ENCODE measurements around the gene NCAPD3. TPM values are rescaled to one million over a fixed set of nuclear protein-coding genes. Genes with fewer than 3 reads are reported as not detected.

The NCAPD3 gene
- total RNA-seq, 3 donors from 2014 or later (not counting 1 experiment from before 2014, with no cell fraction given): 27.6 to 33.6 (median 31.2) TPM

GRCh38 chr11:134124660-134125451 lies 98.9 kb downstream of the NCAPD3 start:
- Mint-ChIP-seq H3K36me3 (no peaks in the 10 kb centered on the region), H3K4me3 (no peak overlapping the region)
- H3K4me3 ChIP-seq (ENCODE audit: low read length): no peak overlapping the region

GRCh38 chr11:134120921-134121526 lies 102.7 kb downstream of the NCAPD3 start:
- H3K27ac Mint-ChIP-seq: no peak overlapping the region
- no peak overlapping the region for H3K27ac ChIP-seq (ENCODE audit: low read length)

More at GRCh38 chr11:134124660-134125451, 98.9 kb downstream of the NCAPD3 start:
- Histone ChIP-seq H3K27me3 (ENCODE audit: control insufficient read depth, insufficient read depth, low read length) (peaks cover 12% of the 10 kb centered on the region), H3K27ac (ENCODE audit: low read length) (no peak overlapping the region), H3K4me1 (ENCODE audit: control insufficient read depth, insufficient read depth, low read length) (no peaks in the 10 kb centered on the region), H3K36me3 (ENCODE audit: control insufficient read depth, insufficient read depth, low read length) (no peaks in the 10 kb centered on the region), H3K9me3 (ENCODE audit: control insufficient read depth, insufficient read depth, low read length) (no peaks in the 10 kb centered on the region)
- Mint-ChIP-seq H3K27me3 (ENCODE audit: low read depth in 2 of 2) (peaks cover 40 to 51% of the 10 kb centered on the region in 2 donors), H3K27ac (no peak overlapping the region), H3K9me3 (no peaks in the 10 kb centered on the region), H3K4me1 (peaks cover 6 to 9% of the 10 kb centered on the region in 2 donors)
- peak in 1 of 2 donors; percentile 12 for DNase-seq
- WGBS (ENCODE audit: insufficient coverage): 8% methylated on average over 48 of the region's 54 CpGs
- ATAC-seq: peak in 1 of 3 donors; percentile 67
- intact Hi-C loops (cut with micrococcal nuclease): no loop called here
- TF ChIP-seq CTCF (IDR thresholded peaks at IDR 0.05): no peak

GRCh38 chr11:134120143-134120850 lies 103.5 kb downstream of the NCAPD3 start:
- no peak for TF ChIP-seq CTCF (IDR thresholded peaks at IDR 0.05)
- H3K9me3 ChIP-seq (ENCODE audit: control insufficient read depth, insufficient read depth, low read length): no peaks in the 10 kb centered on the region
- no peaks in the 10 kb centered on the region for H3K36me3 Mint-ChIP-seq
- H3K4me1 ChIP-seq (ENCODE audit: control insufficient read depth, insufficient read depth, low read length): no peaks in the 10 kb centered on the region
- H3K9me3 Mint-ChIP-seq: no peaks in the 10 kb centered on the region
- intact Hi-C loops (cut with micrococcal nuclease): no loop called here
- H3K27me3 Mint-ChIP-seq (ENCODE audit: low read depth in 2 of 2): peaks cover 20 to 35% of the 10 kb centered on the region in 2 donors
- peaks cover 5% of the 10 kb centered on the region in 2 donors for H3K4me1 Mint-ChIP-seq
- no peak overlapping the region for H3K4me3 Mint-ChIP-seq
- no peak for ATAC-seq
- H3K27ac ChIP-seq (ENCODE audit: low read length): no peak overlapping the region
- H3K27ac Mint-ChIP-seq: no peak overlapping the region
- no peak overlapping the region for H3K4me3 ChIP-seq (ENCODE audit: low read length)
- 88% methylated on average over 13 of the region's 13 CpGs for WGBS (ENCODE audit: insufficient coverage)
- no peaks in the 10 kb centered on the region for H3K36me3 ChIP-seq (ENCODE audit: control insufficient read depth, insufficient read depth, low read length)
- peaks cover 9% of the 10 kb centered on the region for H3K27me3 ChIP-seq (ENCODE audit: control insufficient read depth, insufficient read depth, low read length)
- no peak for DNase-seq

More at GRCh38 chr11:134120921-134121526, 102.7 kb downstream of the NCAPD3 start:
- Mint-ChIP-seq H3K4me3 (no peak overlapping the region), H3K36me3 (no peaks in the 10 kb centered on the region), H3K27me3 (ENCODE audit: low read depth in 2 of 2) (peaks cover 28 to 39% of the 10 kb centered on the region in 2 donors), H3K9me3 (no peaks in the 10 kb centered on the region), H3K4me1 (peaks cover 6 to 9% of the 10 kb centered on the region in 2 donors)
- DNase-seq: no peak
- Histone ChIP-seq H3K4me3 (ENCODE audit: low read length) (no peak overlapping the region), H3K9me3 (ENCODE audit: control insufficient read depth, insufficient read depth, low read length) (no peaks in the 10 kb centered on the region), H3K27me3 (ENCODE audit: control insufficient read depth, insufficient read depth, low read length) (peaks cover 12% of the 10 kb centered on the region), H3K36me3 (ENCODE audit: control insufficient read depth, insufficient read depth, low read length) (no peaks in the 10 kb centered on the region), H3K4me1 (ENCODE audit: control insufficient read depth, insufficient read depth, low read length) (no peaks in the 10 kb centered on the region)
- WGBS (ENCODE audit: insufficient coverage): 56% methylated on average over 9 of the region's 9 CpGs
- no peak for ATAC-seq
- no peak for TF ChIP-seq CTCF (IDR thresholded peaks at IDR 0.05)
- intact Hi-C loops (cut with micrococcal nuclease): no loop called here
